Fibroblast of villous mesenchyme (primary cell): ENCODE measurements around the gene MAP2K3. TPM values are rescaled to one million over a fixed set of nuclear protein-coding genes. Genes with fewer than 3 reads are reported as not detected.

ENCODE experiments used
- DNase-seq: peaks from one replicate; pipeline ENCODE4 v3.0.0-alpha.2; 2010; ENCODE audit warnings: low read depth
- H3K4me3 ChIP-seq: 2 replicates; pipeline ENCODE4 v1.5.1; 2011; ENCODE audit warnings: low read depth, mild to moderate bottlenecking, low read length
- CTCF ChIP-seq: IDR thresholded peaks from 2 replicates; pipeline ENCODE4 v1.5.1; 2012; ENCODE audit warnings: low read depth, mild to moderate bottlenecking, low read length; ENCODE audit not compliant: insufficient read depth
- total RNA-seq: library from RNA; depleted of rRNA; stranded (reverse); fragments of >200 nt; gene quantifications from 2 replicates; pipeline ENCODE4 v1.2.3, GENCODE V29; 2012

MAP2K3 gene
- total RNA-seq, 1 donor, result 30.7 TPM

GRCh38 chr17:21293831-21294210 is 9.3 kb downstream of the MAP2K3 start:
- DNase-seq, result no peak
- no peak overlapping the region for H3K4me3 ChIP-seq
- no peak for TF ChIP-seq CTCF

GRCh38 chr17:21294321-21295035 is 10.0 kb downstream of the MAP2K3 start:
- TF ChIP-seq CTCF, result no peak
- no peak overlapping the region for H3K4me3 ChIP-seq
- DNase-seq, result no peak

GRCh38 chr17:21295036-21295952 is 10.8 kb downstream of the MAP2K3 start:
- no peak for TF ChIP-seq CTCF
- no peak overlapping the region for H3K4me3 ChIP-seq
- peak; percentile 59 for DNase-seq

- H3K4me3 ChIP-seq, result no peak overlapping the region
- TF ChIP-seq CTCF, result no peak
- no peak for DNase-seq
Measured at GRCh38 chr17:21296097-21297025, 11.8 kb downstream of the MAP2K3 start.

- DNase-seq, result no peak
- TF ChIP-seq CTCF, result no peak
- H3K4me3 ChIP-seq, result no peak overlapping the region
Measured at GRCh38 chr17:21297026-21297520, 12.6 kb downstream of the MAP2K3 start.

GRCh38 chr17:21297597-21297996 is 13.1 kb downstream of the MAP2K3 start:
- no peak overlapping the region for H3K4me3 ChIP-seq
- no peak for DNase-seq
- no peak for TF ChIP-seq CTCF
